Central memory CD8-positive, alpha-beta T cell (primary cell): ENCODE measurements around the gene PLCD1.

Experiments
- ATAC-seq: fragments of 150-1000 bp; cut with Tn5 transposase; replicated peaks from 2 replicates; pipeline ENCODE4 v1.10.0; 2022; ENCODE audit warnings: mild to moderate bottlenecking, moderate FRiP score, moderate number of reproducible peaks; ENCODE audit not compliant: poor library complexity, severe bottlenecking; ENCODE audit errors: extremely low read depth
- DNase-seq, 2 donors: peaks; one replicate each; pipeline ENCODE4 v3.0.0; 2021; ENCODE audit warnings: low spot score in 2 of 2
- H3K27ac Mint-ChIP-seq: one replicate; pipeline ENCODE4 v1.8.0; 2022; ENCODE audit warnings: low read depth, mild to moderate bottlenecking, moderate library complexity, mixed read lengths
- H3K27me3 Mint-ChIP-seq: one replicate; pipeline ENCODE4 v1.8.0; 2022; ENCODE audit warnings: mixed read lengths
- H3K36me3 Mint-ChIP-seq: one replicate; pipeline ENCODE4 v1.8.0; 2022; ENCODE audit warnings: mild to moderate bottlenecking, moderate library complexity, mixed read lengths; ENCODE audit not compliant: insufficient read depth
- H3K4me1 Mint-ChIP-seq: one replicate; pipeline ENCODE4 v1.8.0; 2022; ENCODE audit warnings: mixed read lengths
- H3K4me3 Mint-ChIP-seq: one replicate; pipeline ENCODE4 v1.8.0; 2022; ENCODE audit warnings: mild to moderate bottlenecking, moderate library complexity, mixed read lengths
- H3K9me3 Mint-ChIP-seq: one replicate; pipeline ENCODE4 v1.8.0; 2022; ENCODE audit warnings: mixed read lengths

PLCD1 gene

GRCh38 chr3:38019658-38020341 lies 9.6 kb downstream of the PLCD1 start:
- Mint-ChIP-seq H3K36me3 (peaks cover 27% of the 10 kb centered on the region), H3K27me3 (no peaks in the 10 kb centered on the region), H3K27ac (peak overlapping the region; percentile 84), H3K4me3 (no peak overlapping the region), H3K9me3 (peaks cover 6% of the 10 kb centered on the region), H3K4me1 (peaks cover 48% of the 10 kb centered on the region)
- ATAC-seq, result no peak
- DNase-seq, result no peak

- H3K4me3 Mint-ChIP-seq, result no peak overlapping the region
- peaks cover 6% of the 10 kb centered on the region for H3K9me3 Mint-ChIP-seq
- peaks cover 41% of the 10 kb centered on the region for H3K4me1 Mint-ChIP-seq
- ATAC-seq (no peak), DNase-seq (no peak)
- no peaks in the 10 kb centered on the region for H3K27me3 Mint-ChIP-seq
- peaks cover 20% of the 10 kb centered on the region for H3K36me3 Mint-ChIP-seq
- H3K27ac Mint-ChIP-seq, result no peak overlapping the region
Observed at GRCh38 chr3:38018296-38019266, 10.9 kb downstream of the PLCD1 start.

- DNase-seq, result no peak
- H3K27ac Mint-ChIP-seq, result no peak overlapping the region
- H3K4me3 Mint-ChIP-seq, result no peak overlapping the region
- H3K27me3 Mint-ChIP-seq, result no peaks in the 10 kb centered on the region
- no peak for ATAC-seq
- peaks cover 6% of the 10 kb centered on the region for H3K9me3 Mint-ChIP-seq
- H3K4me1 Mint-ChIP-seq, result peaks cover 32% of the 10 kb centered on the region
- H3K36me3 Mint-ChIP-seq, result peaks cover 24% of the 10 kb centered on the region
Observed at GRCh38 chr3:38017445-38018295, 11.8 kb downstream of the PLCD1 start.

GRCh38 chr3:38016847-38017444 lies 12.5 kb downstream of the PLCD1 start:
- Mint-ChIP-seq H3K9me3 (peaks cover 6% of the 10 kb centered on the region), H3K27me3 (no peaks in the 10 kb centered on the region), H3K36me3 (peaks cover 26% of the 10 kb centered on the region), H3K27ac (no peak overlapping the region), H3K4me3 (no peak overlapping the region), H3K4me1 (peaks cover 24% of the 10 kb centered on the region)
- DNase-seq, result no peak
- ATAC-seq, result no peak

GRCh38 chr3:38016410-38016809 lies 13.0 kb downstream of the PLCD1 start:
- no peaks in the 10 kb centered on the region for H3K27me3 Mint-ChIP-seq
- H3K4me1 Mint-ChIP-seq, result peaks cover 19% of the 10 kb centered on the region
- no peak overlapping the region for H3K27ac Mint-ChIP-seq
- no peak overlapping the region for H3K4me3 Mint-ChIP-seq
- no peak for ATAC-seq
- peaks cover 6% of the 10 kb centered on the region for H3K9me3 Mint-ChIP-seq
- H3K36me3 Mint-ChIP-seq, result peaks cover 27% of the 10 kb centered on the region
- no peak for DNase-seq

- Mint-ChIP-seq H3K4me1 (peaks cover 15% of the 10 kb centered on the region), H3K27me3 (no peaks in the 10 kb centered on the region), H3K4me3 (no peak overlapping the region), H3K27ac (no peak overlapping the region), H3K9me3 (peaks cover 6% of the 10 kb centered on the region), H3K36me3 (peaks cover 27% of the 10 kb centered on the region)
- ATAC-seq, result no peak
- DNase-seq, result no peak
Observed at GRCh38 chr3:38015984-38016383, 13.5 kb downstream of the PLCD1 start.

- no peak overlapping the region for H3K4me3 Mint-ChIP-seq
- H3K4me1 Mint-ChIP-seq, result peaks cover 10% of the 10 kb centered on the region
- ATAC-seq (no peak), DNase-seq (no peak)
- H3K36me3 Mint-ChIP-seq, result peaks cover 29% of the 10 kb centered on the region
- no peak overlapping the region for H3K27ac Mint-ChIP-seq
- no peaks in the 10 kb centered on the region for H3K27me3 Mint-ChIP-seq
- peaks cover 6% of the 10 kb centered on the region for H3K9me3 Mint-ChIP-seq
Observed at GRCh38 chr3:38015485-38015884, 14.0 kb downstream of the PLCD1 start.

GRCh38 chr3:38011111-38011510 lies 18.3 kb downstream of the PLCD1 start:
- peak overlapping the region; percentile 32 for H3K27ac Mint-ChIP-seq
- peaks cover 28% of the 10 kb centered on the region for H3K36me3 Mint-ChIP-seq

GRCh38 chr3:38009807-38010591 lies 19.4 kb downstream of the PLCD1 start:
- Mint-ChIP-seq H3K36me3 (peaks cover 24% of the 10 kb centered on the region), H3K4me3 (no peak overlapping the region), H3K4me1 (peaks cover 8% of the 10 kb centered on the region), H3K9me3 (no peaks in the 10 kb centered on the region), H3K27me3 (no peaks in the 10 kb centered on the region), H3K27ac (no peak overlapping the region)
- ATAC-seq (no peak), DNase-seq (no peak)

More at GRCh38 chr3:38011111-38011510, 18.3 kb downstream of the PLCD1 start:
- Mint-ChIP-seq H3K4me1 (peaks cover 5% of the 10 kb centered on the region), H3K9me3 (no peaks in the 10 kb centered on the region), H3K4me3 (no peak overlapping the region), H3K27me3 (no peaks in the 10 kb centered on the region)
- ATAC-seq (no peak), DNase-seq (no peak)

- H3K4me3 Mint-ChIP-seq, result no peak overlapping the region
- H3K27ac Mint-ChIP-seq, result no peak overlapping the region
- no peaks in the 10 kb centered on the region for H3K27me3 Mint-ChIP-seq
- ATAC-seq (no peak), DNase-seq (no peak)
- H3K9me3 Mint-ChIP-seq, result no peaks in the 10 kb centered on the region
- peaks cover 23% of the 10 kb centered on the region for H3K36me3 Mint-ChIP-seq
- H3K4me1 Mint-ChIP-seq, result peaks cover 18% of the 10 kb centered on the region
Observed at GRCh38 chr3:38008971-38009580, 20.4 kb downstream of the PLCD1 start.

GRCh38 chr3:38008191-38008701 lies 21.2 kb downstream of the PLCD1 start:
- no peak for ATAC-seq
- Mint-ChIP-seq H3K36me3 (peaks cover 18% of the 10 kb centered on the region), H3K4me3 (no peak overlapping the region), H3K27me3 (no peaks in the 10 kb centered on the region), H3K27ac (no peak overlapping the region), H3K4me1 (peaks cover 24% of the 10 kb centered on the region), H3K9me3 (no peaks in the 10 kb centered on the region)
- DNase-seq, result no peak
